ENCODE data around the gene OLIG2. TPM values are rescaled to one million over a fixed set of nuclear protein-coding genes. Genes with fewer than 3 reads are reported as not detected.

The OLIG2 gene
- total RNA-seq, 1 experiment from 2014 or later = not detected

DNA sequence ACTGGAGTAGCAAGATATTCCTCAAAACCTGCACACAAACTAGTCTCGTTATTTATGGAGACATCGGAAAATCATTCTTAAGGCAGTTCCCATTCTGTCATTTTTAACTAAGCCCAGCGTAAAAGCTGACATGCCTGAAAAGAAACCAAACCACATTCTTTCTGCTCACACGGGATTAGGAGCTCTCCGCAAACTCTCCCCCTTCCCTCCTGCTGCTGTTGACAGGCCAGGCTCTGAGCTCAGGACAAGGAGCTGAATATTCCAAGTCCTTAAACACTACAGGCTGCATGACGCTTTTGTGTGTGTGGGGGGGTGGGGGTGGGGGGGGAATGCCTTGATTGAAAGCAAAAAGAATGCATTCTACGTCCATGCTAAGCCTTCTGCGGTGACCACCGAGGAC, 49.4 kb downstream of the OLIG2 start:
- no peak for DNase-seq (ENCODE audit: low read depth)
- in situ Hi-C loops (cut with HindIII; ENCODE audit: low pct_unique_long_range_greater_than_20kb, low sequenced_read_pairs) = no loop called here

- in situ Hi-C loops (cut with HindIII; ENCODE audit: low pct_unique_long_range_greater_than_20kb, low sequenced_read_pairs) = no loop called here
- DNase-seq (ENCODE audit: low read depth) = no peak
Observed at GRCh38 chr21:33075596-33076195, 50.0 kb downstream of the OLIG2 start.

DNA sequence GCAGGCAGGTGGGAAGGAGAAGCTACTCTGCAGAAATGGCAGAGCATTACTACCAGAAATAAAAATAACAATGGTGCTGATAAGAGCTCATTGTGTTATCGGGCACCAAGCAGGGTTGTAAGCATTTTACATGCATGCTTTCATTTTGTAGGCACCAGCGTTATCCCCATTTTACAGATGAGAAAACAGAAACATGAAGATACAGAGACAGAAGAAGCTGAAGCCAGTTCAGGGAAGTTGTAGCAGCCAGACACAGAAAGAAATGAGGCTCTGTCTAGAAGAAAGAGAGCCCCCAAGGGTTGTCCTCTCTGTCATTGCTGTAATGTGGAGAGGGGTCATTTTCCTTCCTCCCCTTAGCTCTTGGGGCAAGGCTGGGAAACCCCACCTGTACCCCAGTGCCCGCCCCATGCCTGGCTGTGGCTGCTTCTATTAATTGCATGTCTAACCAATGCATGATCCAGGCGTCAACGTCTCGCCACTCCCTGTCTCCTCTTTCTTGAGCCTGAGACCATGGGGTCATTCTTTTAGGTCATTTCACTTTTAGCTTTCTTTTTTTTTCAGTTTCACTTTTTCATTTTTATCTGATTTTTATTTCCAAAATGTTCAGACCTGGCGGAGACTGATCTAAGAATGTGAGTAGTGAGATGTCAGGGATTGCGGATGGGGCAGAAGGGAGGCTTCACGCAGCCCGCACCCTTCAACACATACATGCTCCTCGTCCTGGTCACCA, 51.0 kb downstream of the OLIG2 start:
- DNase-seq (ENCODE audit: low read depth) = no peak
- in situ Hi-C loops (cut with HindIII; ENCODE audit: low pct_unique_long_range_greater_than_20kb, low sequenced_read_pairs) = no loop called here

Other genes starting within 250 kb of the OLIG2 start
- 1.7 TPM in 1 of 2 replicates, not detected in the other for gene OLIG1, start 44.2 kb downstream of the OLIG2 start, total RNA-seq (2014; rRNA removed; shearing (Covaris generic); ENCODE audit: low replicate concordance)
- 14.5 and 38.6 TPM in 2 replicates for gene IFNAR2, start 204.0 kb downstream of the OLIG2 start, total RNA-seq (2014; rRNA removed; shearing (Covaris generic); ENCODE audit: low replicate concordance)
- gene IL10RB, start 240.4 kb downstream of the OLIG2 start, total RNA-seq (2014; rRNA removed; shearing (Covaris generic); ENCODE audit: low replicate concordance) = 64.9 and 71.4 TPM in 2 replicates

Data from Caki2 (cell line).